ENCODE results near the gene RAB3GAP1. TPM values are rescaled to one million over a fixed set of nuclear protein-coding genes. Genes with fewer than 3 reads are reported as not detected.
A peak's percentile ranks its signal among the peaks of the same experiment; 100 is the strongest.

The RAB3GAP1 gene
- total RNA-seq, 1 donor from 2014 or later: 50.1 TPM

- no peak for DNase-seq (ENCODE audit: missing footprints)
- ATAC-seq: peak; percentile 39
- intact Hi-C loops (cut with DNase I): no loop called here
Measured at GRCh38 chr2:135149251-135149650, 97.2 kb downstream of the RAB3GAP1 start.

GRCh38 chr2:135150725-135151124 lies 98.6 kb downstream of the RAB3GAP1 start:
- DNase-seq (ENCODE audit: missing footprints) (no peak), ATAC-seq (no peak)
- intact Hi-C loops (cut with DNase I): no loop called here

GRCh38 chr2:135151615-135152014 lies 99.5 kb downstream of the RAB3GAP1 start:
- ATAC-seq (peak; percentile 31), DNase-seq (ENCODE audit: missing footprints) (no peak)
- intact Hi-C loops (cut with DNase I): no loop called here

GRCh38 chr2:135152361-135152760 lies 100.3 kb downstream of the RAB3GAP1 start:
- no peak for ATAC-seq
- intact Hi-C loops (cut with DNase I): no loop called here
- DNase-seq (ENCODE audit: missing footprints): no peak

- DNase-seq (ENCODE audit: missing footprints) (no peak), ATAC-seq (no peak)
- intact Hi-C loops (cut with DNase I): no loop called here
Measured at GRCh38 chr2:135154962-135155361, 102.9 kb downstream of the RAB3GAP1 start.

GRCh38 chr2:135157856-135158255 lies 105.8 kb downstream of the RAB3GAP1 start:
- no peak for DNase-seq (ENCODE audit: missing footprints)
- ATAC-seq: no peak
- intact Hi-C loops (cut with DNase I): no loop called here

GRCh38 chr2:135159191-135159590 lies 107.1 kb downstream of the RAB3GAP1 start:
- no peak for ATAC-seq
- no peak for DNase-seq (ENCODE audit: missing footprints)
- intact Hi-C loops (cut with DNase I): no loop called here

- ATAC-seq (no peak), DNase-seq (ENCODE audit: missing footprints) (no peak)
- intact Hi-C loops (cut with DNase I): no loop called here
Measured at GRCh38 chr2:135162377-135162776, 110.3 kb downstream of the RAB3GAP1 start.

GRCh38 chr2:135162786-135163185 lies 110.7 kb downstream of the RAB3GAP1 start:
- ATAC-seq: no peak
- no peak for DNase-seq (ENCODE audit: missing footprints)
- intact Hi-C loops (cut with DNase I): no loop called here

GRCh38 chr2:135163306-135163705 lies 111.2 kb downstream of the RAB3GAP1 start:
- intact Hi-C loops (cut with DNase I): no loop called here
- no peak for ATAC-seq

GRCh38 chr2:135163901-135164300 lies 111.8 kb downstream of the RAB3GAP1 start:
- intact Hi-C loops (cut with DNase I): no loop called here
- ATAC-seq (no peak), DNase-seq (ENCODE audit: missing footprints) (no peak)

More at GRCh38 chr2:135163306-135163705, 111.2 kb downstream of the RAB3GAP1 start:
- no peak for DNase-seq (ENCODE audit: missing footprints)

- no peak for ATAC-seq
- DNase-seq (ENCODE audit: missing footprints): no peak
- intact Hi-C loops (cut with DNase I): no loop called here
Measured at GRCh38 chr2:135164431-135164830, 112.3 kb downstream of the RAB3GAP1 start.

GRCh38 chr2:135167273-135167672 lies 115.2 kb downstream of the RAB3GAP1 start:
- no peak for DNase-seq (ENCODE audit: missing footprints)
- no peak for ATAC-seq
- intact Hi-C loops (cut with DNase I): no loop called here

GRCh38 chr2:135168204-135168856 lies 116.2 kb downstream of the RAB3GAP1 start:
- intact Hi-C loops (cut with DNase I): no loop called here
- no peak for ATAC-seq

GRCh38 chr2:135169900-135170753 lies 118.0 kb downstream of the RAB3GAP1 start:
- intact Hi-C loops (cut with DNase I): no loop called here

More at GRCh38 chr2:135168204-135168856, 116.2 kb downstream of the RAB3GAP1 start:
- DNase-seq (ENCODE audit: missing footprints): no peak

GRCh38 chr2:135174049-135174809 lies 122.1 kb downstream of the RAB3GAP1 start:
- intact Hi-C loops (cut with DNase I): no loop called here
- DNase-seq (ENCODE audit: missing footprints) (no peak), ATAC-seq (peak; percentile 30)

More at GRCh38 chr2:135169900-135170753, 118.0 kb downstream of the RAB3GAP1 start:
- ATAC-seq (no peak), DNase-seq (ENCODE audit: missing footprints) (no peak)

GRCh38 chr2:135174810-135175093 lies 122.7 kb downstream of the RAB3GAP1 start:
- no peak for DNase-seq (ENCODE audit: missing footprints)
- intact Hi-C loops (cut with DNase I): no loop called here

GRCh38 chr2:135175177-135175576 lies 123.1 kb downstream of the RAB3GAP1 start:
- intact Hi-C loops (cut with DNase I): no loop called here
- DNase-seq (ENCODE audit: missing footprints): no peak
- ATAC-seq: no peak

More at GRCh38 chr2:135174810-135175093, 122.7 kb downstream of the RAB3GAP1 start:
- peak; percentile 16 for ATAC-seq

GRCh38 chr2:135179689-135180088 lies 127.6 kb downstream of the RAB3GAP1 start:
- DNase-seq (ENCODE audit: missing footprints) (no peak), ATAC-seq (no peak)
- intact Hi-C loops (cut with DNase I): no loop called here
